DND-41 (cell line): ENCODE results near the gene BCL2A1.
"Not testable (repeated sequence)": the region's sequence is repeated elsewhere in the genome, so short reads cannot be mapped to it uniquely, and the experiment has no call there.

Experiments
- ATAC-seq: fragments of 200-7000 bp; cut with Tn5 transposase; 3 replicates; pipeline ENCODE4 v1.9.1; 2021; ENCODE audit warnings: low read depth; ENCODE audit not compliant: insufficient read depth
- DNase-seq: peaks from one replicate; pipeline ENCODE4 v3.0.0-alpha.2; 2020
- H2AFZ ChIP-seq: 2 replicates; pipeline ENCODE4 v1.6.0; 2012; ENCODE audit warnings: low read depth, low read length
- H3K27ac ChIP-seq: 2 replicates; pipeline ENCODE4 v1.5.1; 2012; ENCODE audit warnings: low read length, inconsistent platforms
- H3K27me3 ChIP-seq: fragments of 200-600 bp; sonication (generic); 2 replicates; pipeline ENCODE4 v1.6.0; 2012; ENCODE audit warnings: low read length, mild to moderate bottlenecking, inconsistent platforms; ENCODE audit not compliant: insufficient read depth, poor library complexity
- H3K36me3 ChIP-seq: 2 replicates; pipeline ENCODE4 v1.5.1; 2012; ENCODE audit warnings: low read length, inconsistent platforms; ENCODE audit not compliant: insufficient read depth
- H3K4me1 ChIP-seq: 2 replicates; pipeline ENCODE4 v1.5.1; 2012; ENCODE audit warnings: mild to moderate bottlenecking, low read length; ENCODE audit not compliant: insufficient read depth
- H3K4me2 ChIP-seq: 2 replicates; pipeline ENCODE4 v1.6.0; 2012; ENCODE audit warnings: mild to moderate bottlenecking, moderate library complexity, low read length, inconsistent platforms; ENCODE audit not compliant: insufficient read depth
- H3K4me3 ChIP-seq, 2 experiments: fragments of 200-600 bp in 1 of 2; shearing (Covaris generic) in 1 of 2; 2 replicates each; pipeline ENCODE4 v1.5.1; 2012 to 2016; ENCODE audit warnings: inconsistent platforms in 2 of 2, low read length in 2 of 2, mild to moderate bottlenecking in 2 of 2, low read depth in 1 of 2, moderate library complexity in 1 of 2
- H3K79me2 ChIP-seq: 2 replicates; pipeline ENCODE4 v1.6.0; 2012; ENCODE audit warnings: low read length, inconsistent platforms; ENCODE audit not compliant: insufficient read depth
- H3K9ac ChIP-seq: 2 replicates; pipeline ENCODE4 v1.6.0; 2012; ENCODE audit warnings: low read depth, mild to moderate bottlenecking, inconsistent platforms, low read length, moderate library complexity
- H3K9me3 ChIP-seq: 2 replicates; pipeline ENCODE4 v1.5.1; 2012; ENCODE audit warnings: low read length, moderate library complexity, mild to moderate bottlenecking, inconsistent platforms; ENCODE audit not compliant: insufficient read depth, severe bottlenecking
- H4K20me1 ChIP-seq: 2 replicates; pipeline ENCODE4 v1.6.0; 2012; ENCODE audit warnings: low read length; ENCODE audit not compliant: insufficient read depth
- EZH2 ChIP-seq: IDR thresholded peaks from 3 replicates; pipeline ENCODE4 v1.6.1; 2012; ENCODE audit warnings: borderline replicate concordance, low read depth, mild to moderate bottlenecking, moderate library complexity, low read length, inconsistent platforms; ENCODE audit not compliant: severe bottlenecking
- TF ChIP-seq, protein P1 (sequence below): IDR thresholded peaks from 2 replicates; pipeline ENCODE4 v1.5.1; 2012; ENCODE audit warnings: borderline replicate concordance, low read length, moderate library complexity, mild to moderate bottlenecking; ENCODE audit not compliant: poor library complexity, severe bottlenecking; ENCODE audit errors: extremely low read depth

Gene BCL2A1

DNA sequence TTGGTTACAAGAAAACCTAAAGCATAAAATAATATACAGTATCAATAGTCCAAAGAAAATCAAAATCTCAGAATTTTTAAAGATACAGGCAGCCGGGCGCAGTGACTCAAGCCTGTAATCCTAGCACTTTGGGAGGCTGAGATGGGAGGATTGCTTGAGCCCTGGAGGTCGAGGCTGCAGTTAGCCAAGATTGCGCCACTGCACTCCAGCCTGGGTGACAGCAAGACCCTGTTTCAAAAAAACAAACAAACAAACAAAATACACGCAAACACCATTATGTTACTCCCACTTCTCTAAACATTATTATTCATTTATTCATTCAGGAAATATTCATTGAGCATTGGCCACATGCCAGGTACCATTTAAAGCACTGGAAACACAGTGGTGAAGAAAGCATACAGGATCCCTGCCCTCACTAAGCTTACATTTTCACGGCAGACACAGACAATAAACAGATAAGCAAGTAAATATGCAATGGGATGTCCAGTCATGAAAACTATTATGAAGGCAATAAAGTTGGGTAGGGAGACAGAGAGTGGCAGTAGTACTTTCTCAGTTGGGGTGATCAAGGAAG lies 6.7 kb downstream of the BCL2A1 start:
- Histone ChIP-seq H3K27ac (no peak overlapping the region), H3K9ac (no peak overlapping the region), H3K4me2 (no peak overlapping the region), H3K9me3 (no peaks in the 10 kb centered on the region), H3K4me3 (no peak overlapping the region), H3K4me1 (peaks cover 3% of the 10 kb centered on the region; the same call in 1 of the 2 replicates), H4K20me1 (no peaks in the 10 kb centered on the region), H3K36me3 (no peaks in the 10 kb centered on the region), H3K27me3 (no peaks in the 10 kb centered on the region), H2AFZ (no peak overlapping the region), H3K79me2 (no peaks in the 10 kb centered on the region)
- DNase-seq (no peak), ATAC-seq (no peak)
- TF ChIP-seq EZH2: no peak

DNA sequence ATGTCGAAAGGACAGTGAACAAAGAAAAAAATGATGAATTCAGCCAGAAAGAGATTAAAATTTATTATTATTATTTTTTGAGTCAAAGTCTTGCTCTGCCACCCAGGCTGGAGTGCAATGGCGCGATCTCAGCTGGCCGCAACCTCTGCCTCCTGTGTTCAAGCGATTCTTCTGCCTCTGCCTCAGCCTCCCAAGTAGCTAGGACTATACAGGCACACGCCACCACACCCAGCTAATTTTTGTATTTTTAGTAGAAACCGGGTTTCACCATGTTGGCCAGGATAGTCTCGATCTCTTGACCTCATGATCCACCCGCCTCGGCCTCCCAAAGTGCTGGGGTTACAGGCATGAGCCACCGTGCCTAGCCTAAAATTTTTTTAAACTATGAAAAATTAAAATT lies 8.1 kb downstream of the BCL2A1 start:
- H3K4me2 ChIP-seq, H3K9me3 ChIP-seq, H3K36me3 ChIP-seq, ATAC-seq, H4K20me1 ChIP-seq, H2AFZ ChIP-seq, H3K79me2 ChIP-seq, H3K27ac ChIP-seq, DNase-seq, H3K27me3 ChIP-seq, H3K4me3 ChIP-seq, H3K9ac ChIP-seq, H3K4me1 ChIP-seq: not testable (repeated sequence)

DNA sequence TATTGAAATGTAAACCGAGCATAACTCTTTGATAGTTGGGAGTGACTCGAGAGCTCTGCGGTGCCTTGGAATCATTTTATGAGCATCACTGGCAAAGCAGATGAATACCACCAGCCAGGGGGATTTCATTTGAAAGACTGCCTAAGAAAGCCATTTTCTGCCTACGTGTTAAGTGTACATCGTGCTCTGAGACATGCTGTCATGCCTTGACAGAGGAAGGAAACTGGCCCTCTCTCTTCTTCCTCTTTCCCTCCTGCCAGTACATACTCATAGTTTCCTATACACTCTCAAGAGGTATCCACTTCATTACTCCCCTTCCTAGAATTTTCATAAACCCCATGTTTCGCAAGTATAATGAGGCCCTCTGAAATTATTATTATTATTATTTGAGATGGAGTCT lies 8.8 kb downstream of the BCL2A1 start:
- H3K79me2 ChIP-seq: no peaks in the 10 kb centered on the region
- H2AFZ ChIP-seq: no peak overlapping the region
- H3K36me3 ChIP-seq: no peaks in the 10 kb centered on the region
- no peaks in the 10 kb centered on the region for H3K9me3 ChIP-seq
- H3K4me1 ChIP-seq: no peaks in the 10 kb centered on the region
- DNase-seq (no peak), ATAC-seq (no peak)
- no peak overlapping the region for H3K4me3 ChIP-seq
- H4K20me1 ChIP-seq: no peaks in the 10 kb centered on the region
- H3K9ac ChIP-seq: no peak overlapping the region
- H3K4me2 ChIP-seq: no peak overlapping the region
- no peaks in the 10 kb centered on the region for H3K27me3 ChIP-seq
- H3K27ac ChIP-seq: no peak overlapping the region
- TF ChIP-seq, protein P1, sequence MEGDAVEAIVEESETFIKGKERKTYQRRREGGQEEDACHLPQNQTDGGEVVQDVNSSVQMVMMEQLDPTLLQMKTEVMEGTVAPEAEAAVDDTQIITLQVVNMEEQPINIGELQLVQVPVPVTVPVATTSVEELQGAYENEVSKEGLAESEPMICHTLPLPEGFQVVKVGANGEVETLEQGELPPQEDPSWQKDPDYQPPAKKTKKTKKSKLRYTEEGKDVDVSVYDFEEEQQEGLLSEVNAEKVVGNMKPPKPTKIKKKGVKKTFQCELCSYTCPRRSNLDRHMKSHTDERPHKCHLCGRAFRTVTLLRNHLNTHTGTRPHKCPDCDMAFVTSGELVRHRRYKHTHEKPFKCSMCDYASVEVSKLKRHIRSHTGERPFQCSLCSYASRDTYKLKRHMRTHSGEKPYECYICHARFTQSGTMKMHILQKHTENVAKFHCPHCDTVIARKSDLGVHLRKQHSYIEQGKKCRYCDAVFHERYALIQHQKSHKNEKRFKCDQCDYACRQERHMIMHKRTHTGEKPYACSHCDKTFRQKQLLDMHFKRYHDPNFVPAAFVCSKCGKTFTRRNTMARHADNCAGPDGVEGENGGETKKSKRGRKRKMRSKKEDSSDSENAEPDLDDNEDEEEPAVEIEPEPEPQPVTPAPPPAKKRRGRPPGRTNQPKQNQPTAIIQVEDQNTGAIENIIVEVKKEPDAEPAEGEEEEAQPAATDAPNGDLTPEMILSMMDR: no peak
- no peak for TF ChIP-seq EZH2

DNA sequence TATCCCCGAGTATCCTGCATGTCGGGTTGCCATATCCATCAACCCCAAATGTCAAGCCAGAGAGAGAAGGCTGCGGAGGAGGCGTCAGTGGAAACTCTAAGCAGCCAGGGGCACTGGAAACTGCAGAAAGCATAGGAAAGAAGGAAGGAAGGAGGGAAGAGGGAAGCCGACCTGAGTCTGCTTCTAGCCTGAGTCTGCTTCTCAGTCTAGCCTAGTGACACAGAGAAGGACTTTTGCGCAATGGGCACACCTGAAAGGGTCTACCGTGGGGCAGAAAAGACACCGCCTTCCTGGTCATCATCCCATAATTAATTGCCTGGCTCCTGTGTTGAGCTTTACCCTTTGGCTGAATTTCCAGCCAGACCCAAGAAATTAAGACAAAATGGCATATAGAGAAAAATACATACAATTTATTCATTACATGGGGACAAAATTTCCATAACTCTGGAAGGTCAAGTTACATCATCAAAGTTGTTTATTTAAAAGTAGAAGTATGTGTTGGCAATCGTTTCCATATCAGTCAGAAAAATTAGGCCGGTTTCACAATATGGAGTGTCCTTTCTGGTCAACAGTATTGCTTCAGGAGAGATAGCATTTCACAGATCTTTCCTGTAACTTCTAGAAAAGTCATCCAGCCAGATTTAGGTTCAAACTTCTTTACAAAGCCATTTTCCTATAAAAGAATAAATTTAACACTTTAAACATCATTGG lies 10.3 kb downstream of the BCL2A1 start:
- DNase-seq: no peak
- TF ChIP-seq EZH2: no peak
- TF ChIP-seq, protein P1: no peak
- no peaks in the 10 kb centered on the region for H3K4me1 ChIP-seq

More for the DNA sequence above, 10.3 kb downstream of the BCL2A1 start:
- no peaks in the 10 kb centered on the region for H3K79me2 ChIP-seq
- no peak overlapping the region for H3K4me2 ChIP-seq
- ATAC-seq: no peak
- no peak overlapping the region for H3K9ac ChIP-seq
- no peak overlapping the region for H2AFZ ChIP-seq
- H3K27me3 ChIP-seq: no peaks in the 10 kb centered on the region
- no peak overlapping the region for H3K4me3 ChIP-seq
- no peaks in the 10 kb centered on the region for H4K20me1 ChIP-seq
- no peaks in the 10 kb centered on the region for H3K36me3 ChIP-seq
- H3K9me3 ChIP-seq: no peaks in the 10 kb centered on the region
- H3K27ac ChIP-seq: no peak overlapping the region
